ENCODE data around the gene CMSS1.

DNA sequence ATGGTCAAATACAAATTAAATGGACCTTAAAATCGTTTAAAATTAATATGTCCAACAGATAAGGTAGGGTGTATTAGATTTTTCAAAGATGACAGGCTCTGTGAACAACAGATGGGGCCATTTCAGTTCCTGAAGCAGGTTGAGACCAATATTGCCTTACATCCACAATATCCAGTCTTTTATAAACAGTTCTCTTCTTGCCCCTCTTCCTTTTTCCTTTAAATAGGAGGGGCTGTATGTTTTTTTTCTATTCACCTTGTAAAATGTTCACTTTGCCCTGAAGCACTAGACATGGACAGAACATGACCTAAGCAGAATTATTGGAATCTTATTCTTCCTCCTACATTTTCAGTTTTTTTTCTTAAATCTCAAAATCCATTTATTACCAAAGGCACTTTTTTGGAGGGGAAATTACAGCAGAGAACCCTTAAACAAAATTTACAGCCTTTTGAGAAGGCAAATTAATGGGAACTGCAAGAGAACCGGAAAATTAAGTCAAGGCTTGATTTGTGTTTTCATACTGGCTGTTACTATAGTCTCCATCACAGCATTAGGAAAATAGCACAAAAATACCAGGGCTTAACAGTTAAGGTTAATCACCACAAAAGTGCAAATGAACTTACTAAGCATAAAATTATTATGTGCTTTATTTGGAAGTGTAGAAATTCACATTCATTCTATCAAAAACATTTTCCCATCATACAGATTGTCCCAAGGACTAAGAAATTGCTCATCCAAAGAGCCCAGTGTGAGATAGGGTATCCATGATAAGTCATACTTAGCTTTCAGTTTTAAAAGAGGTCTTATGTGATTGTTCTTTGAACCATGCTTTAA lies 55.8 kb downstream of the CMSS1 start:
- no peak for TF ChIP-seq RAD21 (IDR thresholded peaks at IDR 0.05; ENCODE audit: low read length)
- TF ChIP-seq, protein P1, sequence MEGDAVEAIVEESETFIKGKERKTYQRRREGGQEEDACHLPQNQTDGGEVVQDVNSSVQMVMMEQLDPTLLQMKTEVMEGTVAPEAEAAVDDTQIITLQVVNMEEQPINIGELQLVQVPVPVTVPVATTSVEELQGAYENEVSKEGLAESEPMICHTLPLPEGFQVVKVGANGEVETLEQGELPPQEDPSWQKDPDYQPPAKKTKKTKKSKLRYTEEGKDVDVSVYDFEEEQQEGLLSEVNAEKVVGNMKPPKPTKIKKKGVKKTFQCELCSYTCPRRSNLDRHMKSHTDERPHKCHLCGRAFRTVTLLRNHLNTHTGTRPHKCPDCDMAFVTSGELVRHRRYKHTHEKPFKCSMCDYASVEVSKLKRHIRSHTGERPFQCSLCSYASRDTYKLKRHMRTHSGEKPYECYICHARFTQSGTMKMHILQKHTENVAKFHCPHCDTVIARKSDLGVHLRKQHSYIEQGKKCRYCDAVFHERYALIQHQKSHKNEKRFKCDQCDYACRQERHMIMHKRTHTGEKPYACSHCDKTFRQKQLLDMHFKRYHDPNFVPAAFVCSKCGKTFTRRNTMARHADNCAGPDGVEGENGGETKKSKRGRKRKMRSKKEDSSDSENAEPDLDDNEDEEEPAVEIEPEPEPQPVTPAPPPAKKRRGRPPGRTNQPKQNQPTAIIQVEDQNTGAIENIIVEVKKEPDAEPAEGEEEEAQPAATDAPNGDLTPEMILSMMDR (IDR thresholded peaks at IDR 0.05) = no peak
- TF ChIP-seq, protein P2, sequence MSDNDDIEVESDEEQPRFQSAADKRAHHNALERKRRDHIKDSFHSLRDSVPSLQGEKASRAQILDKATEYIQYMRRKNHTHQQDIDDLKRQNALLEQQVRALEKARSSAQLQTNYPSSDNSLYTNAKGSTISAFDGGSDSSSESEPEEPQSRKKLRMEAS (IDR thresholded peaks at IDR 0.05; ENCODE audit: low read depth) = no peak
- TF ChIP-seq, protein P3, sequence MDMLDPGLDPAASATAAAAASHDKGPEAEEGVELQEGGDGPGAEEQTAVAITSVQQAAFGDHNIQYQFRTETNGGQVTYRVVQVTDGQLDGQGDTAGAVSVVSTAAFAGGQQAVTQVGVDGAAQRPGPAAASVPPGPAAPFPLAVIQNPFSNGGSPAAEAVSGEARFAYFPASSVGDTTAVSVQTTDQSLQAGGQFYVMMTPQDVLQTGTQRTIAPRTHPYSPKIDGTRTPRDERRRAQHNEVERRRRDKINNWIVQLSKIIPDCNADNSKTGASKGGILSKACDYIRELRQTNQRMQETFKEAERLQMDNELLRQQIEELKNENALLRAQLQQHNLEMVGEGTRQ (IDR thresholded peaks at IDR 0.05; ENCODE audit: borderline replicate concordance, low read depth, low read length) = no peak
- no peak for TF ChIP-seq RCOR1 (IDR thresholded peaks at IDR 0.05; ENCODE audit: low read length)
- TF ChIP-seq, protein P4, sequence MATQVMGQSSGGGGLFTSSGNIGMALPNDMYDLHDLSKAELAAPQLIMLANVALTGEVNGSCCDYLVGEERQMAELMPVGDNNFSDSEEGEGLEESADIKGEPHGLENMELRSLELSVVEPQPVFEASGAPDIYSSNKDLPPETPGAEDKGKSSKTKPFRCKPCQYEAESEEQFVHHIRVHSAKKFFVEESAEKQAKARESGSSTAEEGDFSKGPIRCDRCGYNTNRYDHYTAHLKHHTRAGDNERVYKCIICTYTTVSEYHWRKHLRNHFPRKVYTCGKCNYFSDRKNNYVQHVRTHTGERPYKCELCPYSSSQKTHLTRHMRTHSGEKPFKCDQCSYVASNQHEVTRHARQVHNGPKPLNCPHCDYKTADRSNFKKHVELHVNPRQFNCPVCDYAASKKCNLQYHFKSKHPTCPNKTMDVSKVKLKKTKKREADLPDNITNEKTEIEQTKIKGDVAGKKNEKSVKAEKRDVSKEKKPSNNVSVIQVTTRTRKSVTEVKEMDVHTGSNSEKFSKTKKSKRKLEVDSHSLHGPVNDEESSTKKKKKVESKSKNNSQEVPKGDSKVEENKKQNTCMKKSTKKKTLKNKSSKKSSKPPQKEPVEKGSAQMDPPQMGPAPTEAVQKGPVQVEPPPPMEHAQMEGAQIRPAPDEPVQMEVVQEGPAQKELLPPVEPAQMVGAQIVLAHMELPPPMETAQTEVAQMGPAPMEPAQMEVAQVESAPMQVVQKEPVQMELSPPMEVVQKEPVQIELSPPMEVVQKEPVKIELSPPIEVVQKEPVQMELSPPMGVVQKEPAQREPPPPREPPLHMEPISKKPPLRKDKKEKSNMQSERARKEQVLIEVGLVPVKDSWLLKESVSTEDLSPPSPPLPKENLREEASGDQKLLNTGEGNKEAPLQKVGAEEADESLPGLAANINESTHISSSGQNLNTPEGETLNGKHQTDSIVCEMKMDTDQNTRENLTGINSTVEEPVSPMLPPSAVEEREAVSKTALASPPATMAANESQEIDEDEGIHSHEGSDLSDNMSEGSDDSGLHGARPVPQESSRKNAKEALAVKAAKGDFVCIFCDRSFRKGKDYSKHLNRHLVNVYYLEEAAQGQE (IDR thresholded peaks at IDR 0.05; ENCODE audit: low read depth, low read length) = no peak
- TF ChIP-seq GABPA (IDR thresholded peaks at IDR 0.05; ENCODE audit: low read depth) = no peak

Measured in SK-N-SH (cell line).